ENCODE results near the gene RAD51B. TPM values are rescaled to one million over a fixed set of nuclear protein-coding genes. Genes with fewer than 3 reads are reported as not detected.

The RAD51B gene
- polyA plus RNA-seq (7.1 to 13.3 TPM (median 10.1 TPM) in 3 replicates), polyA minus RNA-seq (8.6 to 42.1 TPM (median 30.3 TPM) in 3 replicates)
- polyA plus RNA-seq (2011; ENCODE audit: low read depth) = 3.7 TPM
- polyA plus RNA-seq (2011; cell fraction: cytosol; rRNA removed) = 8.0 and 10.3 TPM in 2 replicates
- polyA plus RNA-seq (2011; cell fraction: nucleus; rRNA removed) = 11.3 and 15.3 TPM in 2 replicates
- 5.9 and 6.9 TPM in 2 replicates for polyA plus RNA-seq (2012; ENCODE audit: low replicate concordance)
- polyA minus RNA-seq (2011; cell fraction: cytosol; rRNA and poly(A)+ RNA removed) = 10.6 TPM
- 19.3 and 53.4 TPM in 2 replicates for polyA minus RNA-seq (2011; cell fraction: nucleus; rRNA and poly(A)+ RNA removed)

DNA sequence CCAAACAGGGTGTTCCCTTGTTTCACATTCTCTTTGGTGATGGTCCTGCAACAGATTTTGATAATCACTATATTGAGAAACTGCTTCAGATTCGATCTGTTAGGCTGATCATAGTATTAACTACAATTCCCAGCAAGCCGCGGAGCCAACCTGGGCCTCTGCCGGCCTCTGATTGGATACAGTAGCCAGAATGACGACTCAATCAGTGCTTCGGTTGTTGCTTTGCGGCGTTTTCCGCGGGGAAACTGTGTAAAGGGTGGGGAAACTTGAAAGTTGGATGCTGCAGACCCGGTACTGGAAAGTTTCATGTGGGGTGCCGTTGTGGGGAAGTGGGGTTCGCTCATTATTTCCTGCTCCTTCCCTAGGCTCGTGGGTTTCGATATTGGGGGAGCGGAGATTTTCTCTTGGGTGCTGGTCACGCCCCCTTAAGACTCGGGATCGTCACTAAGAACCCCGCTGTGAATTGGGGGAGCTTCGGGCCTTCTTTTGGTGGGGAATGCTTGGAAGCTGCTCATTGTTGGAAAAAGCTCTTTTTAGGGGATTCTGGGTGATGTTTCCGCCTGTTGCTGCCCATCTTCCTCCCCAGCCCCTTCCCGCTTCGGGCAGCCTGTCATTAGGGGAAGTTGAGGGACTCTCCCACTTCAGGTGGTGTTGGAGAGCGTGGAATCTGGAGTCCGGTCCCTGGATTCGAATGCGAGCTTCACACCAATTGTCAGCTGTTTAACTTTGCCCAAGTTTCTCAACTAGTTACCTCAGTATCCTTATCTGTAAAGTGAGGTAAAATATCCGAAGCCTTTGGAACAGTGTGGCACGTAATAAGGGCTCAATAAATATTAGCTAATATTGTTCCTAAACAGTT lies at the start of gene RAD51B:
RAD51B (plus strand) TSS at position 217 of the 859 bp plus-strand sequence.
- Histone ChIP-seq H3K9ac (ENCODE audit: control insufficient read depth, extremely low read depth, insufficient read depth, low read length) (peak within 1 kb of the TSS; percentile 81), H3K9me3 (ENCODE audit: control insufficient read depth, low read depth, low read length) (no peaks in the 10 kb centered on the region), H3K4me2 (ENCODE audit: control insufficient read depth, extremely low read depth, insufficient read depth, low read depth, low read length) (peak within 1 kb of the TSS; percentile 95), H3K9me1 (ENCODE audit: control insufficient read depth, extremely low read depth, insufficient read depth, low read length) (no peaks in the 10 kb centered on the region), H3K27ac (ENCODE audit: control insufficient read depth, insufficient read depth, low read length) (peak within 1 kb of the TSS; percentile 76), H3K4me3 (ENCODE audit: control insufficient read depth in 2 of 3, extremely low read depth in 1 of 3, insufficient read depth in 2 of 3, low read depth in 1 of 3, low read length in 3 of 3) (peak within 1 kb of the TSS; percentile 81 to 91 (median 81)), H3K36me3 (ENCODE audit: control insufficient read depth in 2 of 2, extremely low read depth in 1 of 2, insufficient read depth in 2 of 2, low read length in 2 of 2) (no peaks in the 10 kb centered on the region), H2AFZ (ENCODE audit: control insufficient read depth, low read length) (peak within 1 kb of the TSS; percentile 97), H3K4me1 (ENCODE audit: control insufficient read depth, extremely low read depth, insufficient read depth, low read length) (peaks cover 18% of the 10 kb centered on the region), H3K27me3 (ENCODE audit: control insufficient read depth, extremely low read depth, insufficient read depth, low read length) (no peaks in the 10 kb centered on the region), H3K79me2 (ENCODE audit: control insufficient read depth, insufficient read depth, low read length) (peaks cover 9% of the 10 kb centered on the region), H4K20me1 (ENCODE audit: control insufficient read depth, extremely low read depth, insufficient read depth, low read length) (no peaks in the 10 kb centered on the region)
- TF ChIP-seq, protein P1, sequence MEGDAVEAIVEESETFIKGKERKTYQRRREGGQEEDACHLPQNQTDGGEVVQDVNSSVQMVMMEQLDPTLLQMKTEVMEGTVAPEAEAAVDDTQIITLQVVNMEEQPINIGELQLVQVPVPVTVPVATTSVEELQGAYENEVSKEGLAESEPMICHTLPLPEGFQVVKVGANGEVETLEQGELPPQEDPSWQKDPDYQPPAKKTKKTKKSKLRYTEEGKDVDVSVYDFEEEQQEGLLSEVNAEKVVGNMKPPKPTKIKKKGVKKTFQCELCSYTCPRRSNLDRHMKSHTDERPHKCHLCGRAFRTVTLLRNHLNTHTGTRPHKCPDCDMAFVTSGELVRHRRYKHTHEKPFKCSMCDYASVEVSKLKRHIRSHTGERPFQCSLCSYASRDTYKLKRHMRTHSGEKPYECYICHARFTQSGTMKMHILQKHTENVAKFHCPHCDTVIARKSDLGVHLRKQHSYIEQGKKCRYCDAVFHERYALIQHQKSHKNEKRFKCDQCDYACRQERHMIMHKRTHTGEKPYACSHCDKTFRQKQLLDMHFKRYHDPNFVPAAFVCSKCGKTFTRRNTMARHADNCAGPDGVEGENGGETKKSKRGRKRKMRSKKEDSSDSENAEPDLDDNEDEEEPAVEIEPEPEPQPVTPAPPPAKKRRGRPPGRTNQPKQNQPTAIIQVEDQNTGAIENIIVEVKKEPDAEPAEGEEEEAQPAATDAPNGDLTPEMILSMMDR (optimal IDR thresholded peaks at IDR 0.05 in 1 of 3, IDR thresholded peaks at IDR 0.05 in 1 of 3, conservative IDR thresholded peaks at IDR 0.05 in 1 of 3; ENCODE audit: extremely low read depth in 1 of 3, insufficient read depth in 2 of 3, low read length in 3 of 3) = no peak
- TF ChIP-seq EZH2 (IDR thresholded peaks at IDR 0.05; ENCODE audit: low read length) = no peak
- peak; percentile 75 for FAIRE-seq
- DNase-seq (ENCODE audit: low read depth, low spot score) = no peak
- dilution Hi-C loops (cut with MboI; ENCODE audit: extremely low pct_ligation_motif_present, low sequenced_read_pairs) = no loop called here

DNA sequence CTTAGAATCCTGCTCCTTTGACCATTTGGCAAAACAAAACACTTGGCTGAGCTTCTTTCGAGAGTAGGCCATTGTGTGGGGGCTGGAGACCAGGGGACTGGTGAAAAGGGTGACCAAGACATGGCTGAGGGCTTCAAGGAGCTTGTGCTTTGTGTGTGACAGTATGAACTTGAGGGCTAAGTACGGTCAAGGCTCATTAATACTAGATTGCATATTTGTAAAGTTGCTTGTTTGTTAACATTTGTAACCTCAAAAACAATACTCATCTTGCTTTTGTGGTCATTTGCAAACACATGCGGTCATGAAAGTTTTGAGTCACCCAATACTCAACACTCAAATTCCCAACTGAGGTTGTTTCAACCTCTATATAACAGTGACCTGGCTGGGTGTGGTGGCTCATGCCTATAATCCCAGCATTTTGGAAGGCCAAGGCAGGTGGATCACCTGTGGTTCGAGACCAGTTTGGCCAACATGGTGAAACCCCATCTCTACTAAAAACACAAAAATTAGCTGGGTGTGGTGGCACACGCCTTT lies 45.7 kb upstream of the RAD51B start:
- Histone ChIP-seq H3K4me1 (ENCODE audit: control insufficient read depth, extremely low read depth, insufficient read depth, low read length) (no peaks in the 10 kb centered on the region), H3K36me3 (ENCODE audit: control insufficient read depth in 2 of 2, extremely low read depth in 1 of 2, insufficient read depth in 2 of 2, low read length in 2 of 2) (peaks cover 17 to 28% of the 10 kb centered on the region in 2 experiments), H3K4me3 (ENCODE audit: control insufficient read depth in 2 of 3, extremely low read depth in 1 of 3, insufficient read depth in 2 of 3, low read depth in 1 of 3, low read length in 3 of 3) (no peak overlapping the region), H3K27ac (ENCODE audit: control insufficient read depth, insufficient read depth, low read length) (no peak overlapping the region), H4K20me1 (ENCODE audit: control insufficient read depth, extremely low read depth, insufficient read depth, low read length) (no peaks in the 10 kb centered on the region), H3K9me1 (ENCODE audit: control insufficient read depth, extremely low read depth, insufficient read depth, low read length) (no peaks in the 10 kb centered on the region), H3K4me2 (ENCODE audit: control insufficient read depth, extremely low read depth, insufficient read depth, low read depth, low read length) (no peak overlapping the region), H3K9ac (ENCODE audit: control insufficient read depth, extremely low read depth, insufficient read depth, low read length) (no peak overlapping the region), H3K27me3 (ENCODE audit: control insufficient read depth, extremely low read depth, insufficient read depth, low read length) (no peaks in the 10 kb centered on the region), H3K9me3 (ENCODE audit: control insufficient read depth, low read depth, low read length) (no peaks in the 10 kb centered on the region), H3K79me2 (ENCODE audit: control insufficient read depth, insufficient read depth, low read length) (no peaks in the 10 kb centered on the region), H2AFZ (ENCODE audit: control insufficient read depth, low read length) (no peak overlapping the region)
- FAIRE-seq = no peak
- dilution Hi-C loops (cut with MboI; ENCODE audit: extremely low pct_ligation_motif_present, low sequenced_read_pairs) = no loop called here
- no peak for TF ChIP-seq EZH2 (IDR thresholded peaks at IDR 0.05; ENCODE audit: low read length)
- TF ChIP-seq, protein P1 (optimal IDR thresholded peaks at IDR 0.05 in 1 of 3, IDR thresholded peaks at IDR 0.05 in 1 of 3, conservative IDR thresholded peaks at IDR 0.05 in 1 of 3; ENCODE audit: extremely low read depth in 1 of 3, insufficient read depth in 2 of 3, low read length in 3 of 3) = no peak
- no peak for DNase-seq (ENCODE audit: low read depth, low spot score)

All from keratinocyte (primary cell).